PC-3 (cell line): ENCODE data around the gene DIS3L2. TPM values are rescaled to one million over a fixed set of nuclear protein-coding genes. Genes with fewer than 3 reads are reported as not detected.
A peak's percentile ranks its signal among the peaks of the same experiment; 100 is the strongest.

Experiments used
- ATAC-seq: fragments of 200-7000 bp; cut with Tn5 transposase; 2 replicates; pipeline ENCODE4 v1.9.1; 2020; ENCODE audit warnings: mild to moderate bottlenecking, moderate library complexity
- BruUV-seq: library from RNA; stranded (reverse); fragments of 400-500 nt; replicated peaks from 2 replicates; lab custom pipeline; 2021; lab: Mats Ljungman, UMichigan
- CTCF ChIA-PET: fragments of 300-600 bp; sonication (Branson Sonifier 250); formaldehyde crosslinking; loops from one replicate; lab custom pipeline; 2022; ENCODE audit warnings: antibody characterized with exemption; lab: Charles Lee
- POLR2A ChIA-PET: fragments of 300-600 bp; sonication (Branson Sonifier 250); formaldehyde crosslinking; loops from one replicate; lab custom pipeline; 2022; ENCODE audit warnings: antibody characterized with exemption; ENCODE audit not compliant: unreplicated experiment; lab: Charles Lee
- DNase-seq: peaks from one replicate; pipeline ENCODE4 v3.0.0-alpha.2; 2015
- H2AFZ ChIP-seq: fragments of 300-600 bp; sonication (generic); 2 replicates; pipeline ENCODE4 v1.6.0; 2016; ENCODE audit warnings: antibody characterized with exemption, low read length
- H3F3A ChIP-seq: fragments of 300-600 bp; sonication (generic); one replicate; pipeline ENCODE4 v1.6.0; 2017; ENCODE audit warnings: antibody characterized with exemption, low read length, control low read depth, mild to moderate bottlenecking; ENCODE audit not compliant: unreplicated experiment
- H3K27ac ChIP-seq: fragments of 300-600 bp; sonication (generic); 2 replicates; pipeline ENCODE4 v1.5.1; 2016; ENCODE audit warnings: mild to moderate bottlenecking, low read length
- H3K27me3 ChIP-seq: fragments of 300-600 bp; sonication (generic); 2 replicates; pipeline ENCODE4 v1.6.1; 2016; ENCODE audit warnings: low read length, mixed read lengths
- H3K36me3 ChIP-seq: fragments of 300-600 bp; sonication (generic); 2 replicates; pipeline ENCODE4 v1.6.1; 2016; ENCODE audit warnings: low read depth, mixed run types, low read length, mixed read lengths
- H3K4me1 ChIP-seq: fragments of 300-600 bp; sonication (generic); 2 replicates; pipeline ENCODE4 v1.5.1; 2016; ENCODE audit warnings: low read length; ENCODE audit not compliant: insufficient read depth
- H3K4me2 ChIP-seq: fragments of 300-600 bp; sonication (generic); 2 replicates; pipeline ENCODE4 v1.6.0; 2016; ENCODE audit warnings: low read length
- H3K4me3 ChIP-seq: fragments of 300-600 bp; sonication (generic); 2 replicates; pipeline ENCODE4 v1.5.1; 2016; ENCODE audit warnings: mild to moderate bottlenecking, low read length, mixed read lengths
- H3K79me2 ChIP-seq: fragments of 300-600 bp; sonication (generic); 2 replicates; pipeline ENCODE4 v1.6.1; 2017; ENCODE audit warnings: low read length, mixed read lengths
- H3K9ac ChIP-seq: fragments of 300-600 bp; sonication (generic); 2 replicates; pipeline ENCODE4 v1.6.0; 2016; ENCODE audit warnings: mild to moderate bottlenecking, low read length
- H3K9me2 ChIP-seq: fragments of 300-600 bp; sonication (generic); replicated peaks from 2 replicates; pipeline ENCODE4 v1.6.1; 2016; ENCODE audit warnings: mixed run types, low read length, mixed read lengths
- H3K9me3 ChIP-seq: fragments of 300-600 bp; sonication (generic); 2 replicates; pipeline ENCODE4 v1.6.1; 2016; ENCODE audit warnings: low read length, mixed read lengths
- H4K20me1 ChIP-seq: fragments of 300-600 bp; sonication (generic); 2 replicates; pipeline ENCODE4 v1.6.1; 2016; ENCODE audit warnings: low read length, mixed read lengths
- EZH2 ChIP-seq: fragments of 300-600 bp; sonication (generic); IDR thresholded peaks from one replicate; pipeline ENCODE4 v1.6.1; 2017; ENCODE audit warnings: antibody characterized with exemption, mild to moderate bottlenecking, low read length; ENCODE audit not compliant: unreplicated experiment
- EZH2phosphoT487 ChIP-seq: fragments of 300-600 bp; sonication (generic); IDR thresholded peaks from 2 replicates; pipeline ENCODE4 v1.6.1; 2018; ENCODE audit warnings: mild to moderate bottlenecking, antibody characterized with exemption, low read length, borderline replicate concordance
- intact Hi-C: fragments of 100-400 bp; cut with micrococcal nuclease; formaldehyde crosslinking; loops from 2 replicates; pipeline ENCODE4 v1.9.0; 2023
- microRNA-seq: library from miRNA; unstranded; fragments of <30 nt; microRNA quantifications from one replicate; pipeline ENCODE4 v1.1.0, GENCODE V29; 2020; ENCODE audit not compliant: unreplicated experiment
- total RNA-seq: library from RNA; depleted of rRNA; stranded (reverse); fragments of >200 nt; gene quantifications from 2 replicates; pipeline ENCODE4 v1.2.3, GENCODE V29; 2014; rRNA removed
- TF ChIP-seq, protein P1 (sequence below): fragments of 300-600 bp; sonication (generic); conservative IDR thresholded peaks from 2 replicates; pipeline ENCODE4 v1.5.1; 2017; ENCODE audit warnings: antibody characterized with exemption, low read depth, mild to moderate bottlenecking, low read length

Gene DIS3L2
- total RNA-seq, 1 experiment from 2014 or later = 22.8 TPM

DNA sequence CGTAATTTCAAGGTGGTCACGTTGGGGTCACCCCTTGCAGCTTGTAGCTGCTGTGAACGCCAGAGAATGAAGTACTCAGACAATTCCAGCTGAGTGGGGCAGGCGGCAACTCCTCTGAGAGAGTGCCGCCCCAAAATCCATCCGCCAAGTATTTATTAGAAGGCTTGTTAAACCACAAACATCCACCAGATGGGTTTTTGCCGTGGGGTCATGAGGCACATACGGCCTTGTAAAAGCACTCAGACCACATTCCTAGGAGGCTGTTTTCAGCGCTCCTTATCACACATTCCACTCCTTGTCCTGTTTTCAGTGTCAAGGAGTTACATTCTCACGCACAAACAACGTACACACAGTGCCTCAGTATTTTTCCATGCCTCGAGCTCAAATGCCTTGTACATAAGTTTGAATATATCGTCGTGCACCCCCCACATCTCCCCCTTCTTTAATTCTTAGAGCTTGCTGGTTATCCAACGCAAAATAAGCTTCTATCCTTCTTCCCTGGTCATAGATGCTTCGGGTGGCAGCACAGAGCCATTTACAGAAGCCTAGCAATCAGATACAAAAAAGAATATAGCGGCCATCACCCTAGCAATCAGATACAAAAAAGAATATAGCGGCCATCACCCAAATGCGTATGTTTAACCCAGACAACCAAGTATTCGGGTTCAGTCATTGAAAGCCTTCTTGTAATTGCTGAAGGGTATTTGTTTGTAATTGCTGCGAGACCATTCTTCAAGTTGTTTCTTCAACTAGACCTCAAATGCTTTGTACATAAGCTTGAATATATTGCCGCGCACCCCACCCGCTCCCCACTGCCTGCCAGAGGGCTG, 424.4 kb downstream of the DIS3L2 start:
- BruUV-seq = no TSS peak
- intact Hi-C loops = loop anchor here (1.0 kb wide), 1 partner anchor 54 kb away; no protein-coding TSS in a partner anchor
- Histone ChIP-seq H3K36me3 (no peaks in the 10 kb centered on the region), H4K20me1 (no peaks in the 10 kb centered on the region), H3K9ac (no peak overlapping the region), H3K27me3 (no peaks in the 10 kb centered on the region), H3K9me2 (no peaks in the 10 kb centered on the region), H3K4me2 (peak overlapping the region; percentile 67), H2AFZ (peak overlapping the region; percentile 71), H3K4me1 (peaks cover 14% of the 10 kb centered on the region; the same call in 1 of the 2 replicates), H3K79me2 (no peaks in the 10 kb centered on the region), H3K9me3 (no peaks in the 10 kb centered on the region), H3F3A (no peaks in the 10 kb centered on the region), H3K27ac (peak overlapping the region; percentile 62), H3K4me3 (peak overlapping the region; percentile 30; the same call in 1 of the 2 replicates)
- DNase-seq (peak; percentile 77), ATAC-seq (peak; percentile 84)
- no peak for TF ChIP-seq EZH2phosphoT487
- TF ChIP-seq, protein P1, sequence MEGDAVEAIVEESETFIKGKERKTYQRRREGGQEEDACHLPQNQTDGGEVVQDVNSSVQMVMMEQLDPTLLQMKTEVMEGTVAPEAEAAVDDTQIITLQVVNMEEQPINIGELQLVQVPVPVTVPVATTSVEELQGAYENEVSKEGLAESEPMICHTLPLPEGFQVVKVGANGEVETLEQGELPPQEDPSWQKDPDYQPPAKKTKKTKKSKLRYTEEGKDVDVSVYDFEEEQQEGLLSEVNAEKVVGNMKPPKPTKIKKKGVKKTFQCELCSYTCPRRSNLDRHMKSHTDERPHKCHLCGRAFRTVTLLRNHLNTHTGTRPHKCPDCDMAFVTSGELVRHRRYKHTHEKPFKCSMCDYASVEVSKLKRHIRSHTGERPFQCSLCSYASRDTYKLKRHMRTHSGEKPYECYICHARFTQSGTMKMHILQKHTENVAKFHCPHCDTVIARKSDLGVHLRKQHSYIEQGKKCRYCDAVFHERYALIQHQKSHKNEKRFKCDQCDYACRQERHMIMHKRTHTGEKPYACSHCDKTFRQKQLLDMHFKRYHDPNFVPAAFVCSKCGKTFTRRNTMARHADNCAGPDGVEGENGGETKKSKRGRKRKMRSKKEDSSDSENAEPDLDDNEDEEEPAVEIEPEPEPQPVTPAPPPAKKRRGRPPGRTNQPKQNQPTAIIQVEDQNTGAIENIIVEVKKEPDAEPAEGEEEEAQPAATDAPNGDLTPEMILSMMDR = no peak
- no peak for TF ChIP-seq EZH2
- CTCF ChIA-PET = interaction anchor here (1.0 kb wide), 1 partner anchor 54 kb away, joined by 10 read pairs; no protein-coding TSS in a partner anchor
- POLR2A ChIA-PET = interaction anchor here (0.6 kb wide), 1 partner anchor 67 kb away, joined by 6 read pairs; no protein-coding TSS in a partner anchor

DNA sequence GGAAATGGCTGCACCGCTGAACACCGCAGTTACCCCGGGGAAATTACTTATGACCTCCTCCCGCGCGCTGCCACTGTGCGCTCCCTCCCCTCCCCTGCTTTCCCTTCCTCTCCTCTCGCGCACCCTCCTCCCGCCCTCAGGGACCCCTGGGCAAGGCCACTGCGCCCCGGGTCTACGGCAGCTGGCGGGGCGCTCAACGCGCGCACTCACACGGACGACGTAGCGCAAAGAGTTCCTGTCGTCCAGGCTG, 424.9 kb downstream of the DIS3L2 start:
- ATAC-seq (no peak), DNase-seq (no peak)
- Histone ChIP-seq H3K9ac (no peak overlapping the region), H3K4me3 (no peak overlapping the region), H3K27ac (peak overlapping the region; percentile 62; the same call in 1 of the 2 replicates), H3K36me3 (no peaks in the 10 kb centered on the region), H3K79me2 (no peaks in the 10 kb centered on the region), H3K9me3 (no peaks in the 10 kb centered on the region), H3K27me3 (no peaks in the 10 kb centered on the region), H3K9me2 (no peaks in the 10 kb centered on the region), H3K4me1 (peaks cover 14% of the 10 kb centered on the region; the same call in 1 of the 2 replicates), H3F3A (no peaks in the 10 kb centered on the region), H4K20me1 (no peaks in the 10 kb centered on the region), H2AFZ (no peak overlapping the region), H3K4me2 (no peak overlapping the region)
- no TSS peak for BruUV-seq
- intact Hi-C loops = no loop called here
- CTCF ChIA-PET = interaction anchor here (1.0 kb wide), 1 partner anchor 53 kb away, joined by 10 read pairs; no protein-coding TSS in a partner anchor
- POLR2A ChIA-PET = interaction anchor here (0.6 kb wide), 1 partner anchor 67 kb away, joined by 6 read pairs; no protein-coding TSS in a partner anchor
- TF ChIP-seq EZH2phosphoT487 (no peak), EZH2 (no peak)
- TF ChIP-seq, protein P1 = no peak

Small RNA genes lying within 50 kb of the gene (microRNA-seq; reads per million reads assigned to microRNA genes)
- not detected for gene MIR562

Other genes starting within 250 kb of the DIS3L2 start
- gene PDE6D, start 180.4 kb upstream of the DIS3L2 start, total RNA-seq = 43.8 and 46.2 TPM in 2 replicates
- 37.6 and 43.5 TPM in 2 replicates for gene COPS7B, start 175.3 kb upstream of the DIS3L2 start, total RNA-seq
- gene NPPC, start 35.3 kb upstream of the DIS3L2 start, total RNA-seq = not detected in 2 replicates